ENCODE measurements around the gene CIB2. TPM values are rescaled to one million over a fixed set of nuclear protein-coding genes. Genes with fewer than 3 reads are reported as not detected.

CIB2 gene
- total RNA-seq, 1 experiment from 2014 or later, result 5.8 TPM

DNA sequence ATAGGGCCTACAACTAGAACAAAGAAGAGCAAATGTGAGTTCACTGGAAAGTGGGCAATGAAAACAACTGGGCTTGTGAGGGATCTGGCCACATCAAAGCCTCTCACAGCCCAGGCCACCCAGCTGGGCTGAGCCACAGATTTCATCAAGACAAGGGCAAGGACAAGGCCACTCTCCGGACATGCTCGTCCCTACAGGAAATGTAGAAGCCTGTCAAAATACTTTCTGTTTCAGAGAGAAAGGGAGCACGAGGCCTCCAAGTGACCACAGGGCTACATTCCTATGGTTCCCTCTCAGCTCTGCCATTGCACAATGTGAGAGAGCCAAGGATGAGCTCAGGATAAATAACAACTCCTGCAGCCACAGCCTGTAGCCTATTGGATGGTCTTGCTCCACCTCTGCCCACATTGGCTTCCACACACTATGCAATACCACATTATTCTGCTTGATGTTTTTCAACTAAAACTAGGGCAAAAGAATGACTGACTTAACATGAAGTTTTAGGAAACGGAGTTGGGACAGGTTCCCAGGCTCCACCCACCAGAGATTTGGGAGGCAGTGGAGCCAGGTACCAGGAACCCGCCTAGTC is 65.9 kb downstream of the CIB2 start:
- H3F3A ChIP-seq (ENCODE audit: insufficient read depth, low read depth), result peaks cover 15% of the 10 kb centered on the region; the same call in 1 of the 2 replicates
- H3K79me2 ChIP-seq (ENCODE audit: low read depth), result peaks cover 23% of the 10 kb centered on the region
- peak overlapping the region; percentile 56 for H3K4me2 ChIP-seq
- intact Hi-C loops (cut with micrococcal nuclease; ENCODE audit: unreplicated experiment), result loop anchor here (1.0 kb wide), 1 partner anchor 57 kb away; no protein-coding TSS in a partner anchor
- no peaks in the 10 kb centered on the region for H3K9me3 ChIP-seq (ENCODE audit: insufficient read depth, low read depth)
- ChIA-PET CTCF (interaction anchor here (1.0 kb wide), 1 partner anchor 43 kb away, joined by 3 read pairs; no protein-coding TSS in a partner anchor), POLR2A (ENCODE audit: unreplicated experiment) (interaction anchor here (0.5 kb wide), 1 partner anchor 83 kb away, joined by 5 read pairs; the partner anchor contains the start of gene IDH3A)
- H3K36me3 ChIP-seq (ENCODE audit: low read depth), result no peaks in the 10 kb centered on the region
- peak overlapping the region; percentile 66 for H3K27ac ChIP-seq
- H3K4me3 ChIP-seq, result no peak overlapping the region
- peaks cover 48% of the 10 kb centered on the region for H3K4me1 ChIP-seq (replicated peaks; ENCODE audit: insufficient read depth)
- H3K9me2 ChIP-seq (ENCODE audit: insufficient read depth), result no peaks in the 10 kb centered on the region
- H3K27me3 ChIP-seq (ENCODE audit: insufficient read depth, low read depth), result no peaks in the 10 kb centered on the region
- DNase-seq, result peak; percentile 74 to 92
- no peaks in the 10 kb centered on the region; the same call in 1 of the 2 replicates for H4K20me1 ChIP-seq (ENCODE audit: insufficient read depth)
- no TSS peak for BruUV-seq (replicated peaks)
- H2AFZ ChIP-seq, result no peak overlapping the region
- no peak for TF ChIP-seq CTCF (conservative IDR thresholded peaks at IDR 0.05)
- no peak for TF ChIP-seq EZH2 (IDR thresholded peaks at IDR 0.05; ENCODE audit: low read depth)

DNA sequence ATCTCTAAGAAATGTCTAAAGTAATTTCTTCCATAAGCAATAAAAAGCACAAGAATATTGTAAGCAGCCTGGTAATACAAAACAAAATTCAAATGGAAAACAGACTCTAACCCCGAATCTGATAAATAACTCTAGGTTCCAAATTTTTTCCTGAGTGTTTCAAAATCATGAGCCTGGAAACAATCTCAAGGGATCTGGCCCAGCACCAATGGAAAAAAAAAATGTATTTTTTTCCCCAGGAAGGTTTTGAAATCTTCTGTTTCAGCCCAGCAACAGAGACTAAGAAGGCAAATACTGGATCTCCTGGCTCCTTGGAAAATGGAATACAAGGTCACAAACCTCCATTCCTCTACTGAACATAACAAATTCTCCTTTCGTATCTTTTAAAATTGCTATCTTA is 66.7 kb downstream of the CIB2 start:
- Histone ChIP-seq H3K4me1 (replicated peaks; ENCODE audit: insufficient read depth) (peaks cover 48% of the 10 kb centered on the region), H3K36me3 (ENCODE audit: low read depth) (no peaks in the 10 kb centered on the region), H3F3A (ENCODE audit: insufficient read depth, low read depth) (peaks cover 15% of the 10 kb centered on the region; the same call in 1 of the 2 replicates), H3K27ac (peak overlapping the region; percentile 66), H3K4me2 (peak overlapping the region; percentile 56), H3K79me2 (ENCODE audit: low read depth) (peaks cover 23% of the 10 kb centered on the region), H2AFZ (no peak overlapping the region), H3K9me3 (ENCODE audit: insufficient read depth, low read depth) (no peaks in the 10 kb centered on the region), H3K9me2 (ENCODE audit: insufficient read depth) (no peaks in the 10 kb centered on the region), H3K4me3 (no peak overlapping the region), H3K27me3 (ENCODE audit: insufficient read depth, low read depth) (no peaks in the 10 kb centered on the region), H4K20me1 (ENCODE audit: insufficient read depth) (no peaks in the 10 kb centered on the region; the same call in 1 of the 2 replicates)
- ChIA-PET POLR2A (ENCODE audit: unreplicated experiment) (no interaction called here), CTCF (no interaction called here)
- TF ChIP-seq EZH2 (IDR thresholded peaks at IDR 0.05; ENCODE audit: low read depth) (no peak), CTCF (conservative IDR thresholded peaks at IDR 0.05) (no peak)
- no TSS peak for BruUV-seq (replicated peaks)
- no peak for DNase-seq
- intact Hi-C loops (cut with micrococcal nuclease; ENCODE audit: unreplicated experiment), result no loop called here

- H3K9me3 ChIP-seq (ENCODE audit: insufficient read depth, low read depth), result no peaks in the 10 kb centered on the region
- H3K9me2 ChIP-seq (ENCODE audit: insufficient read depth), result no peaks in the 10 kb centered on the region
- TF ChIP-seq CTCF (conservative IDR thresholded peaks at IDR 0.05), result no peak
- TF ChIP-seq EZH2 (IDR thresholded peaks at IDR 0.05; ENCODE audit: low read depth), result no peak
- H3K36me3 ChIP-seq (ENCODE audit: low read depth), result no peaks in the 10 kb centered on the region
- intact Hi-C loops (cut with micrococcal nuclease; ENCODE audit: unreplicated experiment), result no loop called here
- no peaks in the 10 kb centered on the region; the same call in 1 of the 2 replicates for H4K20me1 ChIP-seq (ENCODE audit: insufficient read depth)
- no peak overlapping the region for H3K4me2 ChIP-seq
- peaks cover 15% of the 10 kb centered on the region; the same call in 1 of the 2 replicates for H3F3A ChIP-seq (ENCODE audit: insufficient read depth, low read depth)
- no peak for DNase-seq
- peaks cover 52% of the 10 kb centered on the region for H3K4me1 ChIP-seq (replicated peaks; ENCODE audit: insufficient read depth)
- H3K27ac ChIP-seq, result no peak overlapping the region
- CTCF ChIA-PET, result no interaction called here
- H3K27me3 ChIP-seq (ENCODE audit: insufficient read depth, low read depth), result no peaks in the 10 kb centered on the region
- no TSS peak for BruUV-seq (replicated peaks)
- no peak overlapping the region for H2AFZ ChIP-seq
- POLR2A ChIA-PET (ENCODE audit: unreplicated experiment), result no interaction called here
- H3K4me3 ChIP-seq, result no peak overlapping the region
- peaks cover 23% of the 10 kb centered on the region for H3K79me2 ChIP-seq (ENCODE audit: low read depth)
These were observed 67.3 kb downstream of the CIB2 start for GRCh38 chr15:78063970-78064385.

Measured in PC-9 (cell line).